Endodermal cell (in vitro differentiated cells): ENCODE results near the gene PTPRCAP. TPM values are rescaled to one million over a fixed set of nuclear protein-coding genes. Genes with fewer than 3 reads are reported as not detected.
"Not testable (repeated sequence)": the region's sequence is repeated elsewhere in the genome, so short reads cannot be mapped to it uniquely, and the experiment has no call there.

Experiments
- DNase-seq: peaks from one replicate; pipeline ENCODE4 v3.0.0-alpha.2; 2017
- H3K27ac ChIP-seq: 2 replicates; pipeline ENCODE4 v1.5.1; 2013; ENCODE audit warnings: mild to moderate bottlenecking, low read depth, low read length, moderate library complexity
- H3K27me3 ChIP-seq: 2 replicates; pipeline ENCODE4 v1.6.1; 2013; ENCODE audit warnings: mild to moderate bottlenecking, low read length, moderate library complexity; ENCODE audit not compliant: insufficient read depth, control insufficient read depth, poor library complexity, severe bottlenecking
- H3K36me3 ChIP-seq: 2 replicates; pipeline ENCODE4 v1.7.0; 2013; ENCODE audit warnings: mild to moderate bottlenecking, low read length, moderate library complexity; ENCODE audit not compliant: control insufficient read depth, insufficient read depth
- H3K4me1 ChIP-seq: one replicate; pipeline ENCODE4 v1.7.0; 2013; ENCODE audit warnings: low read length; ENCODE audit not compliant: control insufficient read depth, insufficient read depth
- H3K4me3 ChIP-seq: 2 replicates; pipeline ENCODE4 v1.5.1; 2013; ENCODE audit warnings: mild to moderate bottlenecking, low read length, moderate library complexity
- H3K9ac ChIP-seq: 2 replicates; pipeline ENCODE4 v1.6.1; 2013; ENCODE audit warnings: mild to moderate bottlenecking, low read length, moderate library complexity; ENCODE audit not compliant: poor library complexity, severe bottlenecking; ENCODE audit errors: extremely low read depth
- H3K9me3 ChIP-seq: 2 replicates; pipeline ENCODE4 v1.6.1; 2013; ENCODE audit warnings: mild to moderate bottlenecking, low read length, moderate library complexity; ENCODE audit not compliant: control insufficient read depth
- H3K27ac Mint-ChIP-seq: 2 replicates; pipeline ENCODE4 v1.8.0; 2020; ENCODE audit warnings: mixed read lengths
- H3K27me3 Mint-ChIP-seq: 2 replicates; pipeline ENCODE4 v1.8.0; 2021; ENCODE audit warnings: mild to moderate bottlenecking, mixed read lengths; ENCODE audit not compliant: insufficient read depth
- H3K36me3 Mint-ChIP-seq: 2 replicates; pipeline ENCODE4 v1.8.0; 2020; ENCODE audit warnings: low read depth, mixed read lengths
- H3K4me1 Mint-ChIP-seq: 2 replicates; pipeline ENCODE4 v1.8.0; 2020; ENCODE audit warnings: mixed read lengths
- H3K4me3 Mint-ChIP-seq: 2 replicates; pipeline ENCODE4 v1.8.0; 2020; ENCODE audit warnings: mild to moderate bottlenecking, moderate library complexity, mixed read lengths
- H3K9me3 Mint-ChIP-seq: 2 replicates; pipeline ENCODE4 v1.8.0; 2020; ENCODE audit warnings: mild to moderate bottlenecking, mixed read lengths
- CTCF ChIP-seq: fragments of 200-600 bp; sonication (generic); conservative IDR thresholded peaks from 2 replicates; pipeline ENCODE4 v1.5.0; 2021; ENCODE audit warnings: antibody characterized with exemption, mild to moderate bottlenecking
- WGBS, 2 experiments: methylation state at CpG; one replicate each; pipeline versions ENCODE4 v1.1.5 to v1.1.7; 2013; ENCODE audit warnings: missing lambda C conversion rate in 2 of 2, mixed read lengths in 1 of 2; ENCODE audit not compliant: insufficient coverage in 1 of 2, insufficient read length in 1 of 2; 5-methylcytosine and 5-hydroxymethylcytosine counted together
- total RNA-seq, 2 donors: library from RNA; stranded (reverse); fragmentation: NEBNext Ultra II Directional in 1 of 2; extraction: Animal tissue kit (Norgen Biotek cat#: 25700) in 1 of 2; gene quantifications; 2 replicates in 1 of 2; 3 replicates in 1 of 2; pipeline ENCODE4 v1.2.1, GENCODE V29; 2021

PTPRCAP gene
- total RNA-seq, 2 donors from 2014 or later: 2.1 TPM; not detected in 1

GRCh38 chr11:67466367-67466766 lies 28.9 kb upstream of the PTPRCAP start:
- Histone ChIP-seq H3K9me3 (no peaks in the 10 kb centered on the region), H3K4me1 (no peaks in the 10 kb centered on the region), H3K27me3 (no peaks in the 10 kb centered on the region), H3K27ac (no peak overlapping the region), H3K9ac (no peak overlapping the region), H3K4me3 (no peak overlapping the region), H3K36me3 (no peaks in the 10 kb centered on the region)
- Mint-ChIP-seq H3K36me3 (peaks cover 4% of the 10 kb centered on the region), H3K4me3 (no peak overlapping the region), H3K4me1 (peaks cover 9% of the 10 kb centered on the region), H3K27ac (no peak overlapping the region), H3K27me3 (no peaks in the 10 kb centered on the region), H3K9me3 (no peaks in the 10 kb centered on the region)
- TF ChIP-seq CTCF: no peak
- 94% methylated on average over 5 of the region's 5 CpGs; no CpG with 5 or more reads in 1 of the 2 experiments for WGBS, 2 experiments
- DNase-seq: no peak

GRCh38 chr11:67465530-67465929 lies 28.0 kb upstream of the PTPRCAP start:
- H3K4me1 Mint-ChIP-seq, H3K36me3 ChIP-seq, H3K9me3 ChIP-seq, DNase-seq, H3K27ac ChIP-seq, H3K9me3 Mint-ChIP-seq, H3K27me3 Mint-ChIP-seq, H3K27me3 ChIP-seq, H3K4me1 ChIP-seq, H3K36me3 Mint-ChIP-seq: not testable (repeated sequence)
- H3K27ac Mint-ChIP-seq: peak overlapping the region; percentile 91
- Histone ChIP-seq H3K4me3 (peak overlapping the region; percentile 92), H3K9ac (peak overlapping the region; percentile 83)
- WGBS, 2 experiments: 98 to 100% methylated on average over 1 to 2 of the region's 2 CpGs
- H3K4me3 Mint-ChIP-seq: peak overlapping the region; percentile 74

GRCh38 chr11:67465189-67465510 lies 27.7 kb upstream of the PTPRCAP start:
- Mint-ChIP-seq H3K4me3 (peak overlapping the region; percentile 74), H3K27ac (peak overlapping the region; percentile 91), H3K4me1 (peaks cover 9% of the 10 kb centered on the region), H3K36me3 (peaks cover 4% of the 10 kb centered on the region), H3K27me3 (peaks cover 2% of the 10 kb centered on the region), H3K9me3 (no peaks in the 10 kb centered on the region)
- H3K27me3 ChIP-seq: no peaks in the 10 kb centered on the region
- H3K4me3 ChIP-seq: peak overlapping the region; percentile 92
- peak overlapping the region; percentile 83 for H3K9ac ChIP-seq
- H3K9me3 ChIP-seq: no peaks in the 10 kb centered on the region
- H3K36me3 ChIP-seq: no peaks in the 10 kb centered on the region
- 59 to 61% methylated on average over 3 of the region's 3 CpGs for WGBS, 2 experiments
- no peak for DNase-seq
- peak overlapping the region; percentile 70 for H3K27ac ChIP-seq
- TF ChIP-seq CTCF: no peak
- H3K4me1 ChIP-seq: no peaks in the 10 kb centered on the region
